GM19351 (cell line): ENCODE results near the gene NECTIN2.
"Not testable (repeated sequence)": the region's sequence is repeated elsewhere in the genome, so short reads cannot be mapped to it uniquely, and the experiment has no call there.

Experiments used
- ATAC-seq: cut with Tn5 transposase; IDR thresholded peaks from one replicate; pipeline ENCODE4 v1.9.1; 2021; ENCODE audit warnings: mild to moderate bottlenecking, moderate library complexity; ENCODE audit not compliant: unreplicated experiment

Gene NECTIN2

GRCh38 chr19:44882063-44882462 is 36.0 kb downstream of the NECTIN2 start:
- no peak for ATAC-seq

DNA sequence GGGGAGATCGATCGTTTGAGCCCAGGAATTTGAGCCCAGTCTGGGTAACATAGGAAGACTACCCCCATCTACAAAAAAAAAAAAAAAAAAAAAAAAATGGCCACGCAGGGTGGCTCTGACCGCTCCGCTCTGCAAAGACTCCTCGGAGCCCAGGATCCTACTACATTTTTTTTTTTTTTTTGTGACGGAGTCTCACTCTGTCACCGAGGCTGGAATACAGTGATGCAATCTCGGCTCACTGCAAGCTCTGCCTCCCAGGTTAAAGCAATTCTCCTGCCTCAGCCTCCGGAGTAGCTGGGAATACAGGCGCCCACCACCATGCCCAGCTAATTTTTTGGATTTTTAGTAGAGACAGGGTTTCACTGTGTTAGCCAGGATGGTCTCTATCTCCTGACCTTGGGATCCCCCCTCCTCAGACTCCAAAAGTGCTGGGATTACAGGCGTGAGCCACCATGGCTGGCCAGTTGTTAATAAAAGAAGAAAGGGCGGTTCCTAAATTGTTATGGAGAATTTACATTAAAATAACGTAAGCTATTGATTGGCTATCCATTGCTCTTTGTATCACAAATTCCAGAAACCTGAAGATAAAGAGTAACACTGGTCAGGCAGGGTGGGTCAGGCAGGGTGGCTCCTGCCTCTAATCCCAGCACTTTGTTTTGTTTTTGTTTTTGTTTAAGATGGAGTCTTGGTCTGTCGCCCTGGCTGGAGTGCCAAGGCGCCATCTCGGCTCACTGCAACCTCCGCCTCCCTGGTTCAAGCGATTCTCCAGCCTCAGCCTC is 36.7 kb downstream of the NECTIN2 start:
- ATAC-seq, result not testable (repeated sequence)

DNA sequence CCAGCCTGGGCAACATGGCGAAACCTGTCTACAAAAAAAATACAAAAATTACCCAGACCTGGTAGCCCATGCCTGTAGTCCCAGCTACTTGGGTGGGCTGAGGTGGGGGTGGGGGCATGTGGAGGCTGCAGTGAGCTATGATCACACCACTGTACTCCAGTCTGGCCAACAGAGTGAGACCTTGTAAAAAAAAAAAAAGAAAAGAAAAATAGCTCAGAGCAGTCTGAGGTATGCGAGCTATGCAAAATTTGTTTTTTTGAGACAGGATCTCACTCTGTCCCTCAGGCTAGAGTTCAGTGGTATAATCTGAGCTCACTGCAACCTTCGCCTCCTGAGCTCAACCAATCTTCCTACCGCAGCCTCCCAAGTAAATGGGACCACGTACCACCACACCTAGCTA is 37.8 kb downstream of the NECTIN2 start:
- no peak for ATAC-seq

DNA sequence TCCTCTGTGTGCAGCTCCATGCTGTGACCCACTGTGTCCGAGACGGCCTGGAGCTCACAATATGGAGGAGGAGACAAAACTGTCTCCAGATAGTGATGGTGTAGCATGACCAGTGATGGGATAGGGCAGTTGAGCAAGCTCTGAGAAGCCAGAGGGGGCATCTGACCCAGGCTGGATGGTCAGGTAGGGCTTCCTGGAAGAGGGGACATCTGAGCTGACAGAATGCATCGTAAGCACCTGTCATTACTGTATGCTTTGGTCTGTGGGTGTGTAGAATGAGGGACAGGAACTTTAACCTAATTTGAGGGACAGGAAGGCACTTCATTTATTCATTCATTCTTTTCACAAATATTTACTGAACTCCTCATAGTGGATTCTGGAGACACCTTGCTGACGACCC is 38.5 kb downstream of the NECTIN2 start:
- no peak for ATAC-seq

DNA sequence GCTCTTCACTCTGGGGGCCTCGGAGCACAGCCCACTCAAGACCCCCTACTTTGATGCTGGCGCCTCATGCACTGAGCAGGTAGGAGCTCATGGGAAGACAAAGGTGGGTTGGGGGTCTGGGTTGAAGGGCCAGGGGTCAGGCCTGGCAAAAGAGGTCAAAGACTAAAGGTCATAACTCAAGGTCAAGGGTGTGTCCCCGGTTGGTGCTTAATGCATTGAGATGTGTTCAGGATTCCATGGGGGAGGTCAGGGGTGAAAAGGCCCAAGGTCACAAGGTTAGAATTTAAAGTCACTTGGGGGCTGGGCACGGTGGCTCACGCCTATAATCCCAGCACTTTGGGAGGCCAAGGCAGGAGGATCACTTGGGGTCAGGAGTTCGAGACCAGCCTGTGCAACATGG is 40.0 kb downstream of the NECTIN2 start:
- ATAC-seq, result no peak

DNA sequence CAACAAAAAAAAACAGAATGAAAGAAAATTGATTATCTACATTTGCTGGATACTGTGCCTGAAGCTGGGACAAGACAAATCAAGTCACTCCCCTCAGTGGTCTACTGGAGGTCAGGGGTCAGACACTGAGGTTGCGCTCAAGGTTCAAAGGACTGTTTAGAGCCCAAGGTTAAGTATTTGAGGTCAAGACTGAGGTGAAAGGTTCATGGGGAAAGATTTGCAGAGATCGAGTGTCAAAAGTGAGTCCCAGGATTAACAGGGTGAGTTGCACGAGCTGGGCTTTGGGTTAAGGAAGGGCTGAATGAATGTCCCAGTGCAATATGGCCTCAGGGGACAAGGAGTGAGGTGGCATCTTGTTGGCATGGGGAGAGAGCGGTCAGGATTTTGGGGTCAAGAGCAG is 41.6 kb downstream of the NECTIN2 start:
- no peak for ATAC-seq

DNA sequence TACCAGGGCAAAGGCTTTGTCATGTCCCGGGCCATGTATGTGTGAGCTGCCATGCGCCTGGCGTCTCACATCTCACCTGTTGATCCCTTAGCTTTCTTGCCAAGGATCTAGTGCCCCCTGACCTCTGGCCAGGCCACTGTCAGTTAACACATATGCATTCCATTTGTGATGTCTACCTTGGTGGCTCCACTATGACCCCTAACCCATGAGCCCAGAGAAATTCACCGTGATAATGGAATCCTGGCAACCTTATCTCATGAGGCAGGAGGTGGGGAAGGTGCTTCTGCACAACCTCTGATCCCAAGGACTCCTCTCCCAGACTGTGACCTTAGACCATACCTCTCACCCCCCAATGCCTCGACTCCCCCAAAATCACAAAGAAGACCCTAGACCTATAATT is 42.2 kb downstream of the NECTIN2 start:
- not testable (repeated sequence) for ATAC-seq

GRCh38 chr19:44889830-44890365 is 43.8 kb downstream of the NECTIN2 start:
- no peak for ATAC-seq

GRCh38 chr19:44890366-44891015 is 44.4 kb downstream of the NECTIN2 start:
- peak; percentile 79 for ATAC-seq

GRCh38 chr19:44891016-44891882 is 45.2 kb downstream of the NECTIN2 start, which contains the start of gene TOMM40:
TOMM40 (plus strand) TSS chr19:44891254; CDS start chr19:44891416, 162 bp downstream.
- ATAC-seq, result peak; percentile 57

DNA sequence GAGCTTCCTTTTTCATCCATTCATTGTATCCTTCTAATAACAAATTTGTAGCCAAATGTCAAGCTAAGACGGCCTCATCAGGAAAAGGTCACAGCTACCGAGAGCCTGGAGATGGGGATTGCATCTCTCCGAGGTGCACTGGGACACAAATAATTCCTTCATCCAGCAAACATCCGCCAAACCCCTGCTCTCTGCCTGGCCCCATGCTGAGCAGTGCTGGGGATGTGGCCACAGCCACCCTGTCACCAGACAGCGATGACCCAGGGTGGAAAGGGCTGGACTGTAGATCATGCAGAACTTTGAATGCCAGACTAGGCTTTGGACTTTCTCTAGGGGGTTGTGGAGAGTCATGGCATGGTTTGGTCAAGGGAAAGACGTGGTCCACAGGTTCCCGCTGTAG is 46.8 kb downstream of the NECTIN2 start:
- no peak for ATAC-seq

DNA sequence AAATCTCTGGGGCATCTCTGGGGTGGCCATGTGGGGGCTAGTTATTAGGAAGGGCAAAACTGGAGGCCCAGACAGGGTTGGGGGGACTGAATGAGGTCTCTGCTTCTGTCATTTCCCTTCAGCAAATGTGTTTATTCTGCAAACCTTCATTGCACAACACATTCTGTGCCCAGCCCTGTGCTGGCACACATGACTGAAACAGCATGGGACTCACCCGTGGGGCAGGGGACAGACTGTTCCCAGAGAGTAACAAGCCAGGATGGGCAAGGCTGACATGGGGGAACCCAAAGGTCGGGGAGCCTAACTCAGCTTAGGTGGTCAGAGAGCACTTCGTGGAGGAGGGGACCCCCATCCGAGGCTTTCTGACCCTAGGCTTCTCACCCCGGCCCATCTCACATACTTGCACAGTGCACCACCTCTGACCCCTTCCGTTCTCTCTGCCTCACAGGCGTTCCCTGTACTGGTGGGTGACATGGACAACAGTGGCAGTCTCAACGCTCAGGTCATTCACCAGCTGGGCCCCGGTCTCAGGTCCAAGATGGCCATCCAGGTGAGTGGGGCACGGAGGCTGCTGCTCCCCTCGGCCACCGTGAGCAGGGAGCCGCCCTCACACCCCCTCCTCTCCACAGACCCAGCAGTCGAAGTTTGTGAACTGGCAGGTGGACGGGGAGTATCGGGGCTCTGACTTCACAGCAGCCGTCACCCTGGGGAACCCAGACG is 47.4 kb downstream of the NECTIN2 start:
- ATAC-seq, result no peak

GRCh38 chr19:44894052-44894400 is 47.9 kb downstream of the NECTIN2 start:
- no peak for ATAC-seq

DNA sequence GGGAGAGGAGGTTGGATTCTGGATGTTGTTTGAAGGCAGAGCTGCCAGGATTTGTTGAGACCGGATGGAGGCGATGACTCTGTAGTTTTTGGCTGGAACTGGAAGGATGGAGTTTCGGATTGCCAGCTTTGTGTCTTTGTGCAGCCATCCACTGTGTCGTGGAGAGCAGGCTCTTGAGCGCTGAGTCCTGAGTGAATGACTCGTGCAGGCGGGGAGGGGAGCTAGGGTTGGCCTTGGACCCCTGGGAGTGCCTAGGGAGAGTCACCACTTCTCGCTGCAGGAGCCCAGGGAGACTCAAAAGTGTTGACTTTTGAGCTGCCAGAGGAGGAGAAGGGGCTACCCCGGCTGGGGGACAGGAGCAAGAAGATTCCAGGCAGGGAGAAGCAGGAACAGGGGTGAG is 48.8 kb downstream of the NECTIN2 start:
- no peak for ATAC-seq

DNA sequence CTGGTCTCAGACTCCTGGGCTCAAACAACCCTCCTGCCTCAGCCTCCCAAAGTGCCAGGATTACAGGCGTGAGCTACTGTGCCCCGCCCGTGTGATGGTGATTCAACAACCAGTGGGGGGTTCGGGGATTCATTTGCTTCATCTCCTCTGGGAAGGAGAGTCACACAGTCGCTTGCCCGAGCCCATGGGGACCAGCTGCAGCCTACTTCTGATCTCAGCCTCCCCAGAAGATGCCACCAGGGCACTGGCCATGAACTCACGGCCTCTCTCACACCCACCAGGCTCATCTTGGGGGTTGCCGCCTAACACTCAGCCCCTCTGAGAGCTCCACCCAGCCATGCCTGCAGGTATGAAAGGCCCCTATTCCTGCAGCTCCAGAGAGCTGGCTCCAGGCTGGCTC is 51.7 kb downstream of the NECTIN2 start:
- no peak for ATAC-seq

DNA sequence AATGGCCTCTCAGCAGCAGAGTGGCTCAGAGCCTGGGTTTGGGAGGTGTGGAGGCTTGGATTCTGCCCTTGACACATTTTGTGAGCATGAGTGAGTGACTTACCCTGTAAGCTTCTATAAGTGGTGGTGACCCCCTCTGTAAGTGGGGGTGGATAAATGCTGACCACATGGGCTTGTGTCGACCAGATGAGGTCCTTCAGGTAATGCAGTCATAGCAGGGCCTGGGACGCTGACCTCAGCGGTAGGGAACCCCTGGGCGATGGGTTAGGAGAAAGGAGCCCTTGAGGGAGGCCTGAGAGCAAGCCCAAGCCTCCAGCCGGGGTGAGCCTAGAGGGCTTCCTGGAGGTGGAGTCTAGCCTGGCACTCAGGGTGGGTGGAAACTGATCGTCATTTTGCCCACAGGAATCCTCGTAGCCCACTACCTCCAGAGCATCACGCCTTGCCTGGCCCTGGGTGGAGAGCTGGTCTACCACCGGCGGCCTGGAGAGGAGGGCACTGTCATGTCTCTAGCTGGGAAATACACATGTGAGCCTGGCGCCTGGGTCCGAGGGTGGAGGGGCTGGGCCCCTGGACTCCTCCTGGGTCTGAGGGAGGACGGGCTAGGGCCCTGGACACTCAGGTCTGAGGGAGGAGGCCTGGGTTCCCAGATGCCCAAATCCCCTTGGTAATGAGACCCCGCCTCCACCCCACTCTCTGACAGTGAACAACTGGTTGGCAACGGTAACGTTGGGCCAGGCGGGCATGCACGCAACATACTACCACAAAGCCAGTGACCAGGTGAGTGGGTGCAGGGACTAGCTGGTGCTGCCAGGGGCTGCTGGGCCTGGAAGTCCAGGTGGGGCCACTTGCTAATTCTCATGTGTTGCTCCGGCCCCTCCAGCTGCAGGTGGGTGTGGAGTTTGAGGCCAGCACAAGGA is 54.5 kb downstream of the NECTIN2 start:
- ATAC-seq, result no peak

- ATAC-seq, result no peak
Observed at GRCh38 chr19:44903216-44903601, 57.1 kb downstream of the NECTIN2 start.

- no peak for ATAC-seq
Observed at GRCh38 chr19:44903602-44904425, 57.7 kb downstream of the NECTIN2 start.
